GM19463 (cell line): ENCODE measurements around the gene DNAH5.
"Not testable (repeated sequence)": the region's sequence is repeated elsewhere in the genome, so short reads cannot be mapped to it uniquely, and the experiment has no call there.

Experiments
- ATAC-seq: cut with Tn5 transposase; IDR thresholded peaks from one replicate; pipeline ENCODE4 v1.9.1; 2021; ENCODE audit warnings: mild to moderate bottlenecking, moderate library complexity; ENCODE audit not compliant: unreplicated experiment

Gene DNAH5

GRCh38 chr5:13859270-13860065 is 85.0 kb downstream of the DNAH5 start:
- no peak for ATAC-seq

DNA sequence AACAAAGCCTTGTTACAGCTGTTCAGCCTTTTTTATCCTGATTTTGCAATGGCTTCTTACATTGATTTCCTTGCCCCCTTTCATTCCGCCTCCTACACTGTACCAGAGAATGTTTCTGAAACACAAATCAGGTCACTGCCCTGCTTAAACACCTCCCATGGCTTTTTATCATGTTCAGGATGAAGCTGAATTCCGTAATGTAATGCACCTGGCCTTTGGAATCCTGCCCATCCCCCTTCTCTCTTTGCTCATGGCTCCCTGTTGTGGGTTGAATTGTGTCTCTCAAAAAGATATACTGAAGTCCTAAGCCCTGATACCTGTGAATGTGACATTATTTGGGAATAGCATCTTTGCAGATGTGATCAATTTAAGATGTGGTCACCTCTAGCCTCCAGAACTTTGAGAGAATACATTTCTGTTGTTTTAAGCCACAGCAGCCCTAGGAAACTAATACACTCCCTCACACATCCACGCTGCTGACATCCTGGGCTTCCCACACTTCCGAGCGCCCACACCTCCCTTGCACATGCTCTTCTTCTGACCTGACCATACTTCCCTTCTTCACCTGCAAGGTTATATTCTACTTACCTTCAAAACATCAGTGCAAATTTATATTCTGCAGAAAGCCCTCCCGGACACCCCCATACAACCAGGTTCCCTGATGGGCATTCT is 101.2 kb downstream of the DNAH5 start:
- no peak for ATAC-seq

DNA sequence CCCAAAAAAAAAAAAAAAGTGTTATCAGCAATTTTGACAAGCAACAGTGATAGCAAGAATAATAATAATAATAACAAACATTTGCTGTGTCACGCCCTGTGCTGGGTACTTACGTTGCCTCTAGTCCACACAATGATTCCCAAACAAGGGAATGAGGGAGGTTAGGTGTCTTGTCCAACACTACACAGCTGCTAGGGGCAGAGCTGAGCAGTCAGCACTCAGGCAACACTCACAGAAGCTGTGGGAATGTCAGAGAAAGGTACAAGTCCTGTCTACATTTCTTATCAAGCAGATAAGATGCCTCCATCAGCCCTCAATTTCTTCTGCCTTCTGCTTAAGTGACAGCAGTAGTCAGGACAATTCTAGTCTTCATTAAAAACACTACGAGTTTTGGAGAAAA is 111.0 kb downstream of the DNAH5 start:
- no peak for ATAC-seq

DNA sequence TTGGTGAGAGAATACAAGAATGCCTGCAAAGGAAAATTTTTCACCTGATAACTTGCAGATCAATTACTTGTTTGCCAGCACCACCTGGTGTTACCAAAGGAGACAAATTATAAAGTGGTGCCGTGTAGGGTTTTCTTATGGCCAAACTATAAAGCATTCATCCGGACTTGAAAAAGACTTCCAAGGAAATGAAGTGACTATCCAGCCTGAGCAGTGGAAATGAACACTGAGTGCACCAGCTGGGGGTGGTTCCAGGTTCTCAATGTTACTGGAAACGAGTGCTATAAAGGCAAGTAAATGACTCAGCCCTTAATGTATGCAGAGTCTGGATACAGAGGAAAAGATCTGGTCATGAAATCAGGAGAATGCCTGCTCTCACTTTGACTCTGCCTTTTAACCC is 113.1 kb downstream of the DNAH5 start:
- ATAC-seq = no peak

DNA sequence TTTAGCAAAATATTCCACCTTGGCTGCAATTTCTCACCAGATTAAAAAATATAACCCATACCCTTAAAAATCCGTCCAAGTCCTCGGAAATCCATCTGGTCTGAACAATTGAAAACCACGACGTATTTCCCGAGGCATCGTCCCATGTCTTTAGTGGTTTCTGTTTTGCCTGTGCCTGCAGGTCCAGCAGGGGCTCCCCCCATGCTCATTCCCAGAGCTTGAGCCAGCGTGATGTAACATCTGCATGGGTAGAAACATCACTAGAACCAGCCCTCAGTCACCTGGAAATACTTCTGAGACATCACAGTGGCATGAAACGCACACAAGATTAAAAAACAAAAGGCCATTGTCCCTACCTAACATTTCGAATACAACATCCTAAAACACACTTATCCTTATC is 114.0 kb downstream of the DNAH5 start:
- no peak for ATAC-seq

- no peak for ATAC-seq
Observed at GRCh38 chr5:13821366-13821765, 123.1 kb downstream of the DNAH5 start.

DNA sequence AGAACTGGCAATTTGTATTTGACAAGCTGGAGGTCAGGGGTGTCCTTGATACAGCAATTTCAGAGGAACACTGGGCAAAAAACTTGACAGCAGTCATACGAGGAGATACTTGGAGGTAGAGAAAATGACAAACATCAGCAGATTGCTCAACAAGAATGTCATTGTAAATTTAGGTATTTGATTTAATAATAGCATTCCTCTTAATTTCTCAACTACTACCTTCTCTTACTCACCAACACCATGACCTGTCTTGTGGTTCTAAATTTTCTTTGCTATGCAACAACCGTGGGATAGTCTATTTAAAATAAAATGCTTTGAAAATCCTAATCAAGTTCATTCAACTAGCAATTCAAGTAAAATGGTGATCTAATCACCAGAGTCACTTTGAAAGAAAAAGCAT is 128.4 kb downstream of the DNAH5 start:
- no peak for ATAC-seq

- ATAC-seq = no peak
Observed at GRCh38 chr5:13814301-13814700, 130.2 kb downstream of the DNAH5 start.

GRCh38 chr5:13809921-13810320 is 134.6 kb downstream of the DNAH5 start:
- ATAC-seq = no peak

- no peak for ATAC-seq
Observed at GRCh38 chr5:13804336-13804735, 140.2 kb downstream of the DNAH5 start.

GRCh38 chr5:13798569-13798968 is 145.9 kb downstream of the DNAH5 start:
- ATAC-seq = not testable (repeated sequence)

GRCh38 chr5:13785781-13786415 is 158.6 kb downstream of the DNAH5 start:
- ATAC-seq = no peak

- no peak for ATAC-seq
Observed at GRCh38 chr5:13783726-13784125, 160.8 kb downstream of the DNAH5 start.

DNA sequence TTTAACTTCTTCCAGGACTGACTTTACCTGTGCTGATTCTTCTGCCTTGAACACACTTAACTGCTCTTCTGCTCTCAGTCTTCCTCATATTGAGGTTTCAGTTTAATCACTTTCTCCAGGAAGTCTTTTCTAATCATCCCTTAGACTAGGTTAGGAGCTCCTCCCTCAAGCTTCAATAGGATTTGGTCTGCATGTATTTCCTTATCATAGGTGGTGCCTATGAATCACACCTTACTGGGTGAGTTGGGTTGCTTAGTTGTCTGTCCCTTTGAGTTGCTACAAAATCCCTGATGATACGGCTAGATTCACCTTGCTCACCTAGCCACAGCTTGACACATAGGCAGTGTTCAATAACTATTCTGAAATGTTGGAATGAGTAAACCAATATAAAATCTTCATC is 164.4 kb downstream of the DNAH5 start:
- ATAC-seq = no peak

- no peak for ATAC-seq
Observed at GRCh38 chr5:13773649-13774048, 170.8 kb downstream of the DNAH5 start.

DNA sequence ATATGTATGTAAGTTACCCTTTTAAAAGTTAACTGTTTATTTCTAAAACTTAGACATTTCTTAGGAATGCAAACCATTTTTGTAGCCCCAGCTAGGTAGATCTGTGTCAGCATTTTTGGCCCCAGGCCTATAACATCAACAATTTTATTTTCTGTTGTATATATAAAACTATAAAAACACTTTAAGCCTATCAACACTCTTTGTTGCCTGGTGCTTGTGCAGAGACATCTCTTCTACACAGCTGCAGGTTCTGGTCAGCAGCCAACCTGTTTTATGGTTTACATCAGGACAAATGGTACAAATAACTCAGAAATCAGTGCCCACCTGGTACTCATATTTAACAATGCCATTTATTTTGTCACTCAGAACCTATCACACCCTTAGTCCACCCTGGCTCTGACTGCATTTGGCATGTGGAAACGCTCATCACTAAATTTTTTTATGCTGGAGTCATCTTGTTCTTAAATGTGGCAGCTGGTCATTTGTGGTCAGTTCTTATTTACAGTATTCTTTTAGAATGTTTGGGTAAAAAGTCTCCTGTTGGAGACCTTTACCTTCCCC is 173.4 kb downstream of the DNAH5 start:
- no peak for ATAC-seq

- ATAC-seq = no peak
Observed at GRCh38 chr5:13766236-13766635, 178.3 kb downstream of the DNAH5 start.

GRCh38 chr5:13763719-13764118 is 180.8 kb downstream of the DNAH5 start:
- ATAC-seq = no peak

- no peak for ATAC-seq
Observed at GRCh38 chr5:13749766-13750165, 194.7 kb downstream of the DNAH5 start.

GRCh38 chr5:13746026-13746425 is 198.5 kb downstream of the DNAH5 start:
- no peak for ATAC-seq

- no peak for ATAC-seq
Observed at GRCh38 chr5:13745508-13745907, 199.0 kb downstream of the DNAH5 start.

- no peak for ATAC-seq
Observed at GRCh38 chr5:13740471-13740870, 204.0 kb downstream of the DNAH5 start.
